ENCODE data around the gene C1QB.

DNA sequence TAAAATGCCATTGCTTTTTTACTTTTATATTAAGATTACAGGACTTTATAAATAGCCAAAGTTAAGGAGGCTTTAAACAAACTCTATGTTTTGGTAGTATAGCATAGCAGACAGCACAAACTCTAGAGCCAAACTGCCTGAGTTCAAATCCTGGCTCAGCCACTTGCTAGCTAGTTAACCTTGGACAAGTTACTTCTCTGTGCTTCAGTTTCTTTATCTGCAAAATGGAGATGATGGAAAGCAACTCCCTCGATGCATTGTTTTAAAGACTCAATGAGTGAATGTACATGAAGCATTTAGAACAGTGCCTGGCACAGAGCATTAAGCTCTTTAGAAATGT lies 21.3 kb downstream of the C1QB start:
- TF ChIP-seq, protein P1, sequence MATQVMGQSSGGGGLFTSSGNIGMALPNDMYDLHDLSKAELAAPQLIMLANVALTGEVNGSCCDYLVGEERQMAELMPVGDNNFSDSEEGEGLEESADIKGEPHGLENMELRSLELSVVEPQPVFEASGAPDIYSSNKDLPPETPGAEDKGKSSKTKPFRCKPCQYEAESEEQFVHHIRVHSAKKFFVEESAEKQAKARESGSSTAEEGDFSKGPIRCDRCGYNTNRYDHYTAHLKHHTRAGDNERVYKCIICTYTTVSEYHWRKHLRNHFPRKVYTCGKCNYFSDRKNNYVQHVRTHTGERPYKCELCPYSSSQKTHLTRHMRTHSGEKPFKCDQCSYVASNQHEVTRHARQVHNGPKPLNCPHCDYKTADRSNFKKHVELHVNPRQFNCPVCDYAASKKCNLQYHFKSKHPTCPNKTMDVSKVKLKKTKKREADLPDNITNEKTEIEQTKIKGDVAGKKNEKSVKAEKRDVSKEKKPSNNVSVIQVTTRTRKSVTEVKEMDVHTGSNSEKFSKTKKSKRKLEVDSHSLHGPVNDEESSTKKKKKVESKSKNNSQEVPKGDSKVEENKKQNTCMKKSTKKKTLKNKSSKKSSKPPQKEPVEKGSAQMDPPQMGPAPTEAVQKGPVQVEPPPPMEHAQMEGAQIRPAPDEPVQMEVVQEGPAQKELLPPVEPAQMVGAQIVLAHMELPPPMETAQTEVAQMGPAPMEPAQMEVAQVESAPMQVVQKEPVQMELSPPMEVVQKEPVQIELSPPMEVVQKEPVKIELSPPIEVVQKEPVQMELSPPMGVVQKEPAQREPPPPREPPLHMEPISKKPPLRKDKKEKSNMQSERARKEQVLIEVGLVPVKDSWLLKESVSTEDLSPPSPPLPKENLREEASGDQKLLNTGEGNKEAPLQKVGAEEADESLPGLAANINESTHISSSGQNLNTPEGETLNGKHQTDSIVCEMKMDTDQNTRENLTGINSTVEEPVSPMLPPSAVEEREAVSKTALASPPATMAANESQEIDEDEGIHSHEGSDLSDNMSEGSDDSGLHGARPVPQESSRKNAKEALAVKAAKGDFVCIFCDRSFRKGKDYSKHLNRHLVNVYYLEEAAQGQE (IDR thresholded peaks at IDR 0.05; ENCODE audit: low read depth, low read length), result no peak
- TF ChIP-seq, protein P2, sequence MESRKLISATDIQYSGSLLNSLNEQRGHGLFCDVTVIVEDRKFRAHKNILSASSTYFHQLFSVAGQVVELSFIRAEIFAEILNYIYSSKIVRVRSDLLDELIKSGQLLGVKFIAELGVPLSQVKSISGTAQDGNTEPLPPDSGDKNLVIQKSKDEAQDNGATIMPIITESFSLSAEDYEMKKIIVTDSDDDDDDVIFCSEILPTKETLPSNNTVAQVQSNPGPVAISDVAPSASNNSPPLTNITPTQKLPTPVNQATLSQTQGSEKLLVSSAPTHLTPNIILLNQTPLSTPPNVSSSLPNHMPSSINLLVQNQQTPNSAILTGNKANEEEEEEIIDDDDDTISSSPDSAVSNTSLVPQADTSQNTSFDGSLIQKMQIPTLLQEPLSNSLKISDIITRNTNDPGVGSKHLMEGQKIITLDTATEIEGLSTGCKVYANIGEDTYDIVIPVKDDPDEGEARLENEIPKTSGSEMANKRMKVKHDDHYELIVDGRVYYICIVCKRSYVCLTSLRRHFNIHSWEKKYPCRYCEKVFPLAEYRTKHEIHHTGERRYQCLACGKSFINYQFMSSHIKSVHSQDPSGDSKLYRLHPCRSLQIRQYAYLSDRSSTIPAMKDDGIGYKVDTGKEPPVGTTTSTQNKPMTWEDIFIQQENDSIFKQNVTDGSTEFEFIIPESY (IDR thresholded peaks at IDR 0.05; ENCODE audit: borderline replicate concordance, low read depth), result no peak
- TF ChIP-seq RXRA (IDR thresholded peaks at IDR 0.05; ENCODE audit: borderline replicate concordance, low read depth), result no peak

Measured in SK-N-SH (cell line).